ENCODE measurements around the gene CDKN2C. TPM values are rescaled to one million over a fixed set of nuclear protein-coding genes. Genes with fewer than 3 reads are reported as not detected.

Gene CDKN2C
- total and polyA plus RNA-seq, 11 donors: 11.2 to 18.8 (median 15.3) TPM

DNA sequence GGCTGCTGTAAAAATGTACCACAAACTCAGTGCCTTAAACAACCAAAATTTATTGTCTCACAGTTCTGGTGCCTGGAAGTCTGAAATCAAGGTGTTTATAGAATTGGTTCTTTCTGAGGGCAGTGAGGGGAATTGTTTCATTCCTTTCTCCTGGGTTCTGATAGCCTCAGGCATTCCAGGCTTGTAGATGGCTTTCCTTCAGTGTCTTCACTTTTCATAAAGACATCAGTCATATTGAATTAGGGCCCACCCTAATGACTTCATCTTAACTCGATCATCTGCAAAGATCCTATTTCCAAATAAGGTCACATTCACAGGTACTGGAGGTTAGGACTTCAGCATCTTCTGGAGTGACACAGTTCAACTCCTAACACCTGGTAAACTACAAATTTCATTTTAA is 15.0 kb downstream of the CDKN2C start:
- no peaks in the 10 kb centered on the region for H3K27me3 ChIP-seq
- H3K27ac ChIP-seq: peak overlapping the region in 1 of 12 donors; percentile 6
- H3K4me3 ChIP-seq: peak overlapping the region in 1 of 12 donors; percentile 7
- no peaks in the 10 kb centered on the region for H3K9me3 ChIP-seq
- H3K4me1 ChIP-seq: peaks cover 0 to 38% (median 2%) of the 10 kb centered on the region in 12 donors
- no peaks in the 10 kb centered on the region for H3K36me3 ChIP-seq
- ATAC-seq (no peak), DNase-seq (no peak)
- 19 to 51% (median 31%) methylated on average over 1 of the region's 1 CpG for WGBS, 4 donors
- TF ChIP-seq POLR2A (IDR thresholded peaks at IDR 0.05): no peak
- TF ChIP-seq, protein P1, sequence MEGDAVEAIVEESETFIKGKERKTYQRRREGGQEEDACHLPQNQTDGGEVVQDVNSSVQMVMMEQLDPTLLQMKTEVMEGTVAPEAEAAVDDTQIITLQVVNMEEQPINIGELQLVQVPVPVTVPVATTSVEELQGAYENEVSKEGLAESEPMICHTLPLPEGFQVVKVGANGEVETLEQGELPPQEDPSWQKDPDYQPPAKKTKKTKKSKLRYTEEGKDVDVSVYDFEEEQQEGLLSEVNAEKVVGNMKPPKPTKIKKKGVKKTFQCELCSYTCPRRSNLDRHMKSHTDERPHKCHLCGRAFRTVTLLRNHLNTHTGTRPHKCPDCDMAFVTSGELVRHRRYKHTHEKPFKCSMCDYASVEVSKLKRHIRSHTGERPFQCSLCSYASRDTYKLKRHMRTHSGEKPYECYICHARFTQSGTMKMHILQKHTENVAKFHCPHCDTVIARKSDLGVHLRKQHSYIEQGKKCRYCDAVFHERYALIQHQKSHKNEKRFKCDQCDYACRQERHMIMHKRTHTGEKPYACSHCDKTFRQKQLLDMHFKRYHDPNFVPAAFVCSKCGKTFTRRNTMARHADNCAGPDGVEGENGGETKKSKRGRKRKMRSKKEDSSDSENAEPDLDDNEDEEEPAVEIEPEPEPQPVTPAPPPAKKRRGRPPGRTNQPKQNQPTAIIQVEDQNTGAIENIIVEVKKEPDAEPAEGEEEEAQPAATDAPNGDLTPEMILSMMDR (IDR thresholded peaks at IDR 0.05): no peak
- intact Hi-C loops (cut with DNase I): no loop called here

DNA sequence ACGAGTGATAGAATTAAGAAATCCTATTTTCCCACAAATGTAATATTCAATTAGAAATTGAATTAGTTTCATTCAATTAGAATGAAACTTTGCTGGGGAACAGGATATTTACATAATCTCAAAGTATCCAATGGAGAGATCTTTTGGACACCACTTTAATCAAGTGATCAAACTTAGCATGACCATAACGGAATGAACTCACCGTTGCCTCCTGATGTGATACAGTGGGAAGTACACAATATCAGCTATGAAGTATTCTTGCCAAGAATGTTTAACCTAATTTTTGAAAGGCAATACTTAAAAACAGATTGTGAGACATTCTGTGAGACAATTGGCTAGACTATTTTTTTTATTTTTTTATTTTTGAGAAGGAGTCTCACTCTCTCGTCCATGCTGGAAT is 16.6 kb downstream of the CDKN2C start:
- H3K9me3 ChIP-seq: no peaks in the 10 kb centered on the region
- DNase-seq: no peak
- H3K27ac ChIP-seq: no peak overlapping the region
- peaks cover 0 to 28% (median 2%) of the 10 kb centered on the region in 12 donors for H3K4me1 ChIP-seq
- TF ChIP-seq, protein P1 (IDR thresholded peaks at IDR 0.05): no peak
- no peak for TF ChIP-seq POLR2A (IDR thresholded peaks at IDR 0.05)
- 67 to 81% (median 74%) methylated on average over 4 of the region's 4 CpGs for whole genome bisulfite sequencing, 4 donors
- intact Hi-C loops (cut with DNase I): no loop called here
- ATAC-seq: no peak
- H3K36me3 ChIP-seq: no peaks in the 10 kb centered on the region
- no peaks in the 10 kb centered on the region for H3K27me3 ChIP-seq
- H3K4me3 ChIP-seq: no peak overlapping the region

DNA sequence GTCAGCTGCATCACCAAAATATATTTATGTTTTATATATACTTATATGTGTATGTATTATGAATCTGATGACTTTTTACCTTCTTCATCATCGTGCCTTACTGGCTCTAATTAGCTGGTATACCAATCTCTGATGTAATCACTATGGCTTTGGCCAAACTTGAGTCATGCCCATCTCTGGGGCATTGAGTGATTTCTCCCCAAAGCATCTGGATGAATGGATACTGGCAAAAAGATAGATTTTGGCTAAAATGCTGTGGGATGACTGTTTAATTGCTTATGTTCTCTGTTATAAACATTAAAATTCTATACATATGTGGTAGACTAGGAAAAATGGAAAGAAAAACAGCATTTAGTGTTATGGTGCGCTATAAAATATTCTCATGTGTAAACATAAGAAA is 19.6 kb downstream of the CDKN2C start:
- ATAC-seq: no peak
- no peak overlapping the region for H3K4me3 ChIP-seq
- TF ChIP-seq, protein P1 (IDR thresholded peaks at IDR 0.05): no peak
- no peak for TF ChIP-seq POLR2A (IDR thresholded peaks at IDR 0.05)
- intact Hi-C loops (cut with DNase I): no loop called here
- no peaks in the 10 kb centered on the region for H3K36me3 ChIP-seq
- no peaks in the 10 kb centered on the region for H3K9me3 ChIP-seq
- H3K27me3 ChIP-seq: no peaks in the 10 kb centered on the region
- no peak overlapping the region for H3K27ac ChIP-seq
- H3K4me1 ChIP-seq: peaks cover 0 to 4% (median 0%) of the 10 kb centered on the region in 12 donors
- whole genome bisulfite sequencing, 4 donors: 93 to 96% (median 94%) methylated on average over 2 of the region's 2 CpGs
- no peak for DNase-seq

DNA sequence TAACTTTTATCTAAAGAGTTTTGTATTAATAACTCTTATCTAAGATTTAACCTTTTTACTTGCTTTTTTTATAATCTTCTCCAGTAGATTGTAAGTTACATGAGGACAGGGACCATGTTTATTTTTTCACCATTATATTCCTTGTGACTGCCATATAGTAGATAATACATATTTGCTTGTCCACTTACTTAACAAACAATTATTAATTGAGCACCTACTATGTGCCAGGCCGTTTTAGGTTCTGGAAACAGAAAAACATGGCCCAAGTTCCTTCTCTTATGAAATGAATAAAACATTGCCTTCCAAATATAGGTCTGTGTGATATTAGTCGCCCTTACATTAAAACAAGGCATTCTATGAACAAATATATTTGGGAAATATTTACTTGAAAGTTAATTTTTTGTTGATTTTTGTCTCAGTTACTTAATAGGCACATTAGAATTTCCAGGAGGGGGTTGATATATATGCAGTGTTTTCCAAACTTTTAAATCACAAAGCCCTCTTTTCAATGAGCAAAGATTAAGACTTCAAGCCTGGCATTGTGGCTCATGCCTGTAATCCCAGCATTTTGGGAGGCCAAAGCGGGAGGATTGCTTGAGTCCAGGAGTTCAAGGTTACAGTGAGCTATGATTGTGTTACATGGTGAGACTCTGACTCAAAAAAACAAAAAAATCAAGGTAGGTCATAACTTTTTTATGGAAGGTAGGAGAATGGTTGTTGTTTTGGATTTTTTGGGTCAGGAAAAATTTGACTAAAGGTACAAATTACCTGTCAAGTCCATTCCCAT is 22.7 kb downstream of the CDKN2C start:
- DNase-seq (no peak), ATAC-seq (no peak)
- H3K27me3 ChIP-seq: no peaks in the 10 kb centered on the region
- intact Hi-C loops (cut with DNase I): no loop called here
- no peaks in the 10 kb centered on the region for H3K4me1 ChIP-seq
- no peak overlapping the region for H3K27ac ChIP-seq
- H3K9me3 ChIP-seq: no peaks in the 10 kb centered on the region
- H3K4me3 ChIP-seq: no peak overlapping the region
- 89 to 93% (median 91%) methylated on average over 3 of the region's 3 CpGs for WGBS, 4 donors
- no peaks in the 10 kb centered on the region for H3K36me3 ChIP-seq
- TF ChIP-seq, protein P1 (IDR thresholded peaks at IDR 0.05): no peak
- TF ChIP-seq POLR2A (IDR thresholded peaks at IDR 0.05): no peak

All from heart left ventricle (tissue), 16 donors.